HepG2 (cell line): Measurements from ENCODE around the gene SRBD1. TPM values are rescaled to one million over a fixed set of nuclear protein-coding genes. Genes with fewer than 3 reads are reported as not detected.

ENCODE experiments used
- BHLHE40 ChIP-seq: IDR thresholded peaks from 2 replicates; pipeline ENCODE4 v1.6.1; 2011; ENCODE audit warnings: low read length, improper control_type of control experiment
- CREB1 ChIP-seq, 2 experiments: fragments of 450-650 bp in 1 of 2; IDR thresholded peaks; 2 replicates each; pipeline ENCODE4 v1.6.1; 2016 to 2017; ENCODE audit warnings: control low read depth in 1 of 2, mild to moderate bottlenecking in 1 of 2, missing compliant biosample characterization in 1 of 2, missing genetic modification characterization in 1 of 2
- EEA1 ChIP-seq: sonication (generic); formaldehyde crosslinking; IDR thresholded peaks from 2 replicates; pipeline ENCODE4 v1.5.1; 2020; ENCODE audit warnings: mild to moderate bottlenecking, missing genetic modification reagents, borderline replicate concordance
- GFI1 ChIP-seq: sonication (generic); formaldehyde crosslinking; IDR thresholded peaks from 2 replicates; pipeline ENCODE4 v1.5.0; 2020; ENCODE audit warnings: missing genetic modification reagents, mild to moderate bottlenecking, borderline replicate concordance
- IRX3 ChIP-seq: sonication (generic); formaldehyde crosslinking; IDR thresholded peaks from 2 replicates; pipeline ENCODE4 v1.8.1; 2023; ENCODE audit warnings: mild to moderate bottlenecking, low read depth, missing genetic modification reagents, borderline replicate concordance
- JUNB ChIP-seq: sonication (generic); formaldehyde crosslinking; IDR thresholded peaks from 2 replicates; pipeline ENCODE4 v1.8.0; 2022; ENCODE audit warnings: missing genetic modification reagents, mild to moderate bottlenecking, borderline replicate concordance
- KLF16 ChIP-seq, 2 experiments: sonication (generic) in 1 of 2; formaldehyde crosslinking in 1 of 2; IDR thresholded peaks; 2 replicates each; pipeline versions ENCODE4 v1.6.1 to v1.8.0; 2016 to 2023; ENCODE audit warnings: missing genetic modification reagents in 2 of 2, missing compliant biosample characterization in 1 of 2
- PRDM4 ChIP-seq: sonication (generic); formaldehyde crosslinking; IDR thresholded peaks from 2 replicates; pipeline ENCODE4 v1.9.0; 2021; ENCODE audit warnings: missing genetic modification reagents, borderline replicate concordance
- SNAI1 ChIP-seq: sonication (generic); formaldehyde crosslinking; IDR thresholded peaks from 2 replicates; pipeline ENCODE4 v1.5.0; 2020; ENCODE audit warnings: mild to moderate bottlenecking, missing genetic modification reagents, borderline replicate concordance
- TOPORS ChIP-seq: sonication (generic); formaldehyde crosslinking; IDR thresholded peaks from 2 replicates; pipeline ENCODE4 v1.8.0; 2023; ENCODE audit warnings: mild to moderate bottlenecking, missing genetic modification reagents
- ZBED4 ChIP-seq: sonication (generic); formaldehyde crosslinking; IDR thresholded peaks from 2 replicates; pipeline ENCODE4 v1.4.0; 2020; ENCODE audit warnings: missing genetic modification reagents, borderline replicate concordance
- ZNF10 ChIP-seq: sonication (generic); formaldehyde crosslinking; IDR thresholded peaks from 2 replicates; pipeline ENCODE4 v1.4.0; 2020; ENCODE audit warnings: mild to moderate bottlenecking, low read depth, missing genetic modification reagents, borderline replicate concordance
- ZNF275 ChIP-seq: sonication (generic); formaldehyde crosslinking; IDR thresholded peaks from 2 replicates; pipeline ENCODE4 v1.8.0; 2022; ENCODE audit warnings: missing genetic modification reagents, mild to moderate bottlenecking, inconsistent platforms, borderline replicate concordance
- ZNF414 ChIP-seq: sonication (generic); formaldehyde crosslinking; IDR thresholded peaks from 2 replicates; pipeline ENCODE4 v1.5.0; 2020; ENCODE audit warnings: missing genetic modification reagents
- ZNF605 ChIP-seq: sonication (generic); formaldehyde crosslinking; IDR thresholded peaks from 2 replicates; pipeline ENCODE4 v1.8.0; 2022; ENCODE audit warnings: mild to moderate bottlenecking, missing genetic modification reagents
- ZNF614 ChIP-seq: IDR thresholded peaks from 2 replicates; pipeline ENCODE4 v1.6.1; 2018; ENCODE audit warnings: missing biosample characterization, missing genetic modification reagents, inconsistent platforms, borderline replicate concordance
- ZSCAN5A ChIP-seq: sonication (generic); formaldehyde crosslinking; IDR thresholded peaks from 2 replicates; pipeline ENCODE4 v1.8.0; 2022; ENCODE audit warnings: mild to moderate bottlenecking, missing genetic modification reagents, borderline replicate concordance
- polyA plus RNA-seq, 8 experiments: library from polyadenylated mRNA; depleted of rRNA in 3 of 8; stranded (reverse) in 7 of 8; unstranded in 1 of 8; fragments of >200 nt; fragmentation: Illumina TruSeq in 4 of 8; extraction: Trizol in 4 of 8; gene quantifications; 2 replicates each; pipeline versions ENCODE4 v1.2.1 to v1.2.3, GENCODE V29; 2011 to 2016; ENCODE audit warnings: low read depth in 4 of 8, missing spikeins in 1 of 8, mixed read lengths in 1 of 8; ENCODE audit not compliant: insufficient read depth in 1 of 8
- total RNA-seq, 5 experiments: library from RNA; depleted of rRNA; stranded (reverse); fragments of >200 nt; fragmentation: Illumina TruSeq; extraction: Trizol; gene quantifications; 2 replicates each; pipeline ENCODE4 v1.2.3, GENCODE V29; 2016; ENCODE audit warnings: low read depth in 1 of 5

The SRBD1 gene
- total and polyA plus RNA-seq, 2 of the 13 experiments (the other 11 are each of a cell fraction or from before 2014, with no cell fraction given) = 3.2 to 23.9 TPM

GRCh38 chr2:45610281-45611019 is 617 bp downstream of the SRBD1 start (continued):
- TF ChIP-seq JUNB = no peak
- peak; percentile 9; the same call in 1 of the 2 replicates for TF ChIP-seq EEA1 (CRISPR knock-in tag)
- no peak; the same call in 1 of the 2 replicates for TF ChIP-seq IRX3 (CRISPR knock-in tag)
- TF ChIP-seq CREB1 (IDR thresholded peaks at IDR 0.05) = no peak
- TF ChIP-seq CREB1 (CRISPR knock-in tag; IDR thresholded peaks at IDR 0.05) = peak; percentile 16; the same call in 1 of the 2 replicates
- TF ChIP-seq GFI1 = no peak
- TF ChIP-seq ZNF275 (CRISPR knock-in tag) = no peak
- peak; percentile 62; the same call in 1 of the 2 replicates for TF ChIP-seq TOPORS
- TF ChIP-seq ZNF614 (CRISPR knock-in tag) = 0 out of 2 replicates have a peak, but pooled peaks have one; percentile 40
- peak; percentile 46; the same call in 1 of the 2 replicates for TF ChIP-seq ZNF605 (CRISPR knock-in tag)
- TF ChIP-seq SNAI1 = no peak
- peak; percentile 55; the same call in 1 of the 2 replicates for TF ChIP-seq ZSCAN5A
- TF ChIP-seq PRDM4 (CRISPR knock-in tag) = 0 out of 2 replicates have a peak, but pooled peaks have one; percentile 42
- no peak for TF ChIP-seq KLF16 (CRISPR knock-in tag; IDR thresholded peaks at IDR 0.05)
- peak; percentile 36; the same call in 1 of the 2 replicates for TF ChIP-seq ZBED4
- TF ChIP-seq ZNF414 (CRISPR knock-in tag) = 0 out of 2 replicates have a peak, but pooled peaks have one; percentile 24
- TF ChIP-seq ZNF10 (CRISPR knock-in tag) = no peak
- peak; percentile 91 for TF ChIP-seq BHLHE40
